Suprapubic skin (tissue), 4 donors: ENCODE measurements around the gene CNGA4.

Experiments used
- POLR2A ChIP-seq, 2 donors: fragments of 450-650 bp; IDR thresholded peaks; one replicate each; pipeline ENCODE4 v1.6.1; 2017; ENCODE audit warnings: antibody characterized with exemption in 2 of 2, mild to moderate bottlenecking in 2 of 2, moderate library complexity in 2 of 2
- POLR2AphosphoS5 ChIP-seq, 3 donors: sonication (generic); formaldehyde crosslinking; IDR thresholded peaks; one replicate each; pipeline ENCODE4 v1.6.1; 2017; ENCODE audit warnings: antibody characterized with exemption in 3 of 3
- TF ChIP-seq, protein P1 (sequence below), 2 donors: fragments of 200-600 bp in 1 of 2; fragments of 450-650 bp in 1 of 2; sonication (generic) in 1 of 2; IDR thresholded peaks; one replicate each; pipeline ENCODE4 v1.5.1; 2016 to 2019; ENCODE audit warnings: antibody characterized with exemption in 2 of 2, mild to moderate bottlenecking in 1 of 2, moderate library complexity in 1 of 2

GRCh38 chr11:6253197-6253596 is 14.3 kb downstream of the CNGA4 start:
- no peak for TF ChIP-seq POLR2AphosphoS5 (IDR thresholded peaks at IDR 0.05)
- TF ChIP-seq, protein P1, sequence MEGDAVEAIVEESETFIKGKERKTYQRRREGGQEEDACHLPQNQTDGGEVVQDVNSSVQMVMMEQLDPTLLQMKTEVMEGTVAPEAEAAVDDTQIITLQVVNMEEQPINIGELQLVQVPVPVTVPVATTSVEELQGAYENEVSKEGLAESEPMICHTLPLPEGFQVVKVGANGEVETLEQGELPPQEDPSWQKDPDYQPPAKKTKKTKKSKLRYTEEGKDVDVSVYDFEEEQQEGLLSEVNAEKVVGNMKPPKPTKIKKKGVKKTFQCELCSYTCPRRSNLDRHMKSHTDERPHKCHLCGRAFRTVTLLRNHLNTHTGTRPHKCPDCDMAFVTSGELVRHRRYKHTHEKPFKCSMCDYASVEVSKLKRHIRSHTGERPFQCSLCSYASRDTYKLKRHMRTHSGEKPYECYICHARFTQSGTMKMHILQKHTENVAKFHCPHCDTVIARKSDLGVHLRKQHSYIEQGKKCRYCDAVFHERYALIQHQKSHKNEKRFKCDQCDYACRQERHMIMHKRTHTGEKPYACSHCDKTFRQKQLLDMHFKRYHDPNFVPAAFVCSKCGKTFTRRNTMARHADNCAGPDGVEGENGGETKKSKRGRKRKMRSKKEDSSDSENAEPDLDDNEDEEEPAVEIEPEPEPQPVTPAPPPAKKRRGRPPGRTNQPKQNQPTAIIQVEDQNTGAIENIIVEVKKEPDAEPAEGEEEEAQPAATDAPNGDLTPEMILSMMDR (IDR thresholded peaks at IDR 0.05), result no peak
- no peak for TF ChIP-seq POLR2A (IDR thresholded peaks at IDR 0.05)
